ENCODE results near the gene FBLN2.

- no peak for TF ChIP-seq CTCF (IDR thresholded peaks at IDR 0.05; ENCODE audit: low read depth, low read length)
- TF ChIP-seq EZH2phosphoT487 (IDR thresholded peaks at IDR 0.05; ENCODE audit: low read depth): no peak
Observed at GRCh38 chr3:13634615-13635014, 85.7 kb downstream of the FBLN2 start.
